Measurements from ENCODE around the gene PRRT4. TPM values are rescaled to one million over a fixed set of nuclear protein-coding genes. Genes with fewer than 3 reads are reported as not detected.

Gene PRRT4
- polyA plus RNA-seq, 1 donor: 32.9 TPM

DNA sequence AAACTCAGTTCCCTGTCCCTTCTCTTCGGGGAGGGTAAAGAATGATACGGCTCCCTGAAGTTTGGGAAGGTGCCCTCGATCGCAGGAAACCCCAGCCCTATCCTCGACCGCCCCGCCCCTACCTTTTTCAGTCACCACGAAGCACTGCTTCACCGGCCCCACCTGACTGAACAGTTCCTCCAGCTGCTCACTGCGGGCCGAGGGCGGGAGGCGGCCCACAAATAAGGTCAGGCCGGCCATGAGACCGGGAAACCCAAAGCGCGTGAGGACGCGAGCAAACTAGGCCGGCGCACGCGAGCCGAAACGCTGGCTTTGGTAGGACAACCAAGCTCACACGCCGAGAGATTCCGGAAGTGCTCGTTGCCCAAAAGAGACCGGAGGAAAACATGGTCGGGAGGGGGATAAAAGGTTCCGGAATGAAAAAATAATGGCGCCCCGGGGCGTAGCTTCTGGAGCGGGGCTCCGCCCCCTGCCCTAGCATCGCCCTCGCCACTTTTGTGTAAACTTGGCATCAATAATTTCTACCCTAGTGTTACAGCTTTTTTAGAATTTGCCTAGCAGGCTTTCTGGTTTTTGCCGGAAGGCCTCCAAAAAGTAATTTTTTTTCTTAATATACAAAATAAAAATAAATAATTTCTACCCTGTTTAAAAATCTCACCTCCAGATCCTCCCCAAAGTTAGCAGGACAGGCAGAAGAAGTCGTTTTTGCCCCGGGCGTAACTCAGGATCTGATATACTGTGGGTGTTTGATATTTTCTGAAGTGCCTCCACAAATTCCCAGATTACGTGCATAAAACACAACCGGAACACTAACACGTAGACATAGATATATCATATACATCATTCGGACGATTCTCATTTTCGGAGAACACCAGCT is 17.7 kb downstream of the PRRT4 start, which contains the start of gene RBM28:
Gene RBM28 (minus strand): TSS at position 355 of the 877 bp plus-strand sequence. CDS start 115 bp downstream, at position 240.
- peak; percentile 91 for DNase-seq

DNA sequence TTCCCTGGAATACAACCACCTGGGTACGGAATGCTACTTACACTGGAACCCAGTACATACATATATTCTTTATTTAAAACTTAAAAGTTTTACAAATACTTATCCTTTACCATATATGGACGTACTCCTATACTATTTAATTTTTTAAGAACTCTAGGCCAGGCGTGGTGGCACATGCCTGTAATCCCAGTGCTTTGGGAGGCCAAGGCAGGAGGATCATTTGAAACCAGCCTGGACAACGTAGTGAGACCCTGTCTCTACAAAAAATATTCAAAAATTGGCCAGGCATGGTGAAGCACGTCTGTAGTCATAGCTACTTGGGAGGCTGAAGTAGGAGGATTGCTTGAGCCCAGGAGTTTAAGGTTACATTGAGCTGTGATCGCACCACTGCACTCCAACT is 19.8 kb downstream of the PRRT4 start:
- DNase-seq: no peak

DNA sequence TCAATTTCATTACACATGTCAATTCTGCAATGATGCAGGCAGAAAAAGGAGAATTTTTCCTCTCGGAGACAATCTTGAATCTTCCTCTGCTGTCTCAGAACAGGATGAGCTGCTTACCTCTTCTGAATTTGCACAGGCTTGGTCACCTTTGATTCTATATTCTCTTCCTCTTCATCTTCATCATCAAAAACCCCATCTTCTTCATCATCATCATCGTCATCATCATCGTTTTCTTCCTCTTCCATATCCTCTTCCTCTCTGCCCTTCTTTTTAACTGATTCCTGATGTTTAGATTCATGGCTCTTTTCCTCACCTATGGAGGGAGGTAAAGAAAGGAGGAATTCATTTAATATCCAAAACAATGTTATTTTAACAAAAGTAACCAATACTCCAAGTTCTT is 25.8 kb downstream of the PRRT4 start:
- no peak for DNase-seq

DNA sequence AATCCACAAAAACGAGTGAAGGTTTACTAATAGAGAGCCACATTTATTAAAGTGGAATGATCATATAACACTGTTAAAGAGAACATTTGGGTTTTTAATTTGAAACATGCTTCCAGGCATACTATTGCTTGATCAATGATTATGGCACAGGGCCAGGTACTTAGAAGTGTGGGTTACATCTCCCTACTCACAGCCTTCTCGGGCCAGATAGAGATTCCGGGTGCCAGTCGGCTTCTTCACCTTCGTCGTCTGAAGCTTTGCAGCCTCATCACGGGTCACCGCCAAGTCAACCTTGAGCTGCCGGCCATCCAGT is 37.2 kb downstream of the PRRT4 start:
- no peak for DNase-seq

DNA sequence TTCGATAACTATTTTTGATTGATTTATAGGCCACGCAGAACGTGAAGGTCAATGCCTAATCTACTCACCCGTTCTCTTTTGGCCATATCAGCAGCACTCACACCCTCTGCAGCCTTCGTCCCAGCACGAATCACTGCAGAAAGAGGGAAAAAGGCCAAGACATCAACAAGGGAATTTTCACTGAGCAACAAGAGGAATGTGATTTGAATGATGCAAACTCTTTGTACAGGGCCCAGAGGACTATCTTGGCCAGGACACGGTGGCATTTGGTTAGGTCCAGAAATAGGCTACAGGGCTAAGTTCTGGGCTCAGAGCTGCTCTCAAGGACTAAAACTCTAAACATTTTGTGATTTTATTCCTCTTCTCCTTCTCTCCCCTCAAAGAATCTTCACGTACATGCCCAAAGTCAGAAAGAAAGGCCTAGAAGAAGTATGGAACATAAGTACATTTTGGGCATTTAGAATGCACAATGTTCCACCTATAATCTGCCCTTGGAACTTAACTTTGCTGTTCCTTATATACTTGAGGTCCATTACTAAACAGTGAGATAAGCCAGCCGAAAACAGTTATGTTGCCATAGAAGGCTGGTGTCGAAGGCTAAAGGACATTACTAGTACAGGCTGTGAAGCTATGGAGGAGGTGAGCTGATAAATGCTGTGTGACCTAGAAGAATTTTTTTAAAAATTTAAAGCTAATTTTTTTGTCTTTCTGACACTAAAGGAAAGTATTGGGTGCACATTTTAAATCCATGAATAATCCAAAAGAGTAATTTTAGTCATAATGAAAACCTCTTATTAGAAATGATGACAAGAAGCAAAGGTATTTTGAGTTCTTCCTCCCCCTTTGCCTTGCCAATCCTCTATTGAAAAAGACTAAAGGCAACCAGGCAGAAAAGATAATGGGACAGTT is 37.8 kb downstream of the PRRT4 start:
- no peak for DNase-seq

DNA sequence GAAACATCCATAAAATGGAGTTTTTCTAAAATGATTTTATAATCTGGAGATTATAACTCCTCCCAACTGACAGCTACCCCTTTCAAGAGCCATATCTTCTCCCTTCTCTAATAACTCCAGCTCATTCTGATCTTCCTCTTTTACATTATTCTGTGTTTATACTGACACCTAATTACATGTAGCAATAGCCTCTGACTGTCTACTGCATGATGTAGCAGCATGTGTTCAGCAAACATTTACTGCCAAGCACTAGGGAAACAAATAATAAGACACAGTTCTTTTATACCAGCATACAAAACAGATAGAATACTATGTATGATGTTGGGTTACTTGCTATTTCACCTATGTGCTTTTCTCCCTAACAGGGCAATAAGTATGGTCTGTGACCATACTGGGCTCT is 38.5 kb downstream of the PRRT4 start:
- no peak for DNase-seq

DNA sequence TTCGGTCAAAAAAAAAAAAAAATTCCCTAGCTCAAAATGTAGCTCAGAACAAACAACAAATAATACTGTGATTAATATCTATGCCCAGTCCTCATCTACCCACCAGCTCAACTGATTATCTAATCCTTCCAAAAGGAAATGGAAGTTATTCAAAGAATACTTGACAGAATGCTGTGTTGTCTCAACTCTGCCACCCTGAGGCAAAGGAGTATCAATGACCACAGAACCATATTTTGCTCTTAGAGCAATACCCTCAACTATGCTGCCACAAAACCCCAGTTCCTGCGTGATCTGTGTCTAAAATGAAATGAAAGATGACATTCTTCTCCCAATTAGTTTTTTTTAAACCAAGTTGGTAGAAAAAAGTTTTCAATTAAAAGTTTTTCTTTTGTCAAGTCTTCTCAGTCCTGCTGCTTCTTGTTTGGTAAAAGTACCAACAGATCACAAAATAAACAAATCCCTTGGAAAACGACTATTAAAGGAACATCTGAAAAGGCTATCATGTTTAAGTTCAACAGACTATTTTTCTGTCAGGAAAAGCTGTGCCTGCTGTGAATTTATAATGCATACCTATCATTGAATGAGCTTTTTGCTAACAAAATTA is 39.3 kb downstream of the PRRT4 start:
- no peak for DNase-seq

DNA sequence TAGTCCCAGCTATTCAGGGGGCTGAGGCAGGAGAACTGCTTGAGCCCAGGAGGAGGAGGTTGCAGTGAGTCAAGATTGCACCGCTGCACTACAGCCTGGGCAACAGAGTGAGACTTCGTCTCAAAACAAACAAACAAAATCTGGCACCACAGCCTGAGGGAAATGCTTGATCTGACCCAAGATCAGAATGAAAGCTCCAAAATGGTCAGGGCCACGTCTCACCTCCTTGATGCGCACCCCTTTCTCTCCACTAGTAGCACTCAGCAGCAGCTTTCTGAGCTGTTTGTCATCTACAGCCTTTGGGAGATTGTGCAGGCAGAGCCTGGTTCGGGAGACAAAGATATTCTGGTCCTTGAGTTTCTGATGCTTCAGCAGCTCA is 40.5 kb downstream of the PRRT4 start:
- DNase-seq: no peak

DNA sequence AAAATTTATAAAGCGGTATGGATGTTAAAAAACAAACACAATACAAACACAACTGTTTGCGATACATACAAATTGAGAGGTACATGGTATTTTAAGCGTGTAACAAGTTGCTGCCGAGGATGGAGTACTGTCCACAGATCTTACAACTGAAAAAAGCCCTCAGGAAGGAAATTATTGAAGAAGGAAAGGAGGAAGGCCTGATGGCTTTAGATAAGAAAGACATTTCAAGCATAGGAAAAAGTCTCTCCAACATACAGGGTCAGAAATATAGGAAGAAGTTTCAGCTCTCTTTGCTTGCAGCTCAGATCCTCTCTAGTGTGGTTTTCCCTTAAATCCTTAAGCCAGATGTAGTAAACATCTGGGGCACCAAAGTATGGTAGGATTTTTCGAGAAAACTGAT is 42.8 kb downstream of the PRRT4 start:
- DNase-seq: no peak

DNA sequence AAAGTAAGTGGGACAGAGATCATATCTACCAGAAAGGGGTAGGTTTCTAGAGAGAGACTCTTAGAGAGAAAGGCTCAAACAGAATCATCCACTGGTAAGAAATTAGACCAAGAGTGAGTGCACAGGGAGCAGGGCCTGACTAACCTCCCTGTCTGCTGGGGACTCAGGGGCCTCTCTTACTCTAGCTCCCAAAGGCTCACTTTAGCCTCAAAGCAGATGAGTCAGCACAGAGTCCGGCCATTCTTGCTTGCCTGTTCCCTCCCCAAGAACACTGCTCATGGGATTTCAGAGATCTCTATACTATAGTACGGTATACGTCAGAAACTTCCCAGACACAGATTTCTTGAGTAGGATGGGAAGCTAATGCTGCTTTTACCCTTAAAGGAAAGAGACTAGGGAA is 50.5 kb downstream of the PRRT4 start:
- no peak for DNase-seq

DNA sequence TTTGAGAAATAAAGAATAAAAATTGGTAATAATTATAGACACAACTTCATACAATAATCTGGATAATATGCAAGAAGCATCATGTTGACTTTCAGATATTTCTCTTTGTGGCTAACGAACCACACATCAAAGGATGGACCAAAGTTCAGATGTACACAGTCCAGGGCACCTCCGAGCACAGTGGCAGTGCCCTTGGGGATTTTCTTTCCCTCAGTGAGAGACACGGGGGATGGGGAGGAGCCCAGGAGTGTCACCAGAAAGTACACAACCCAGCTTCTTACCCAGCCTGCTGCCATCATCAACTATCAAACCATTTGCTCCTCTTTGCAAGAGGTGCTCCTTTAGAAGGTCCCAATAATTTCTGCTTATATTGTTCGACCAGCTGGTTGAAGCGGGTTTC is 51.0 kb downstream of the PRRT4 start:
- no peak for DNase-seq

DNA sequence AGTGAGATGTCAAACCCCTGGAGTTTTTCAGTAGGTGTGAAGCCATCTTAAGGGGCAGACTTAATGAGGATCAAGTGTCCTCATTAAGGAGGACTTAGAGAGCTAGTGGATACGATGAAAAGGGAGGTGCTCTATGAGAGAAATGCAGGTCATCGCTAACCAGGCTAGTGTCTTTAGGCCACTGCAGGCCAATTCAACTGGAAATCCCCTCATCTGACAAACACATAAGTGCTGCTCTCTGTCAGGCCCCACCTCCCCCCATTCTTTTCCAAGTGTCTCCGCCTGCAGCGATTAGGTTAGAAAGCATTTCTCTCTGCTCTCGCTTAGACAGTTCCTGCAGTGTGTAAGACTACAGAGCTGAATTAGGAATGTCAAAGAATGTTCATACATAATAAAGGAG is 51.5 kb downstream of the PRRT4 start:
- no peak for DNase-seq

DNA sequence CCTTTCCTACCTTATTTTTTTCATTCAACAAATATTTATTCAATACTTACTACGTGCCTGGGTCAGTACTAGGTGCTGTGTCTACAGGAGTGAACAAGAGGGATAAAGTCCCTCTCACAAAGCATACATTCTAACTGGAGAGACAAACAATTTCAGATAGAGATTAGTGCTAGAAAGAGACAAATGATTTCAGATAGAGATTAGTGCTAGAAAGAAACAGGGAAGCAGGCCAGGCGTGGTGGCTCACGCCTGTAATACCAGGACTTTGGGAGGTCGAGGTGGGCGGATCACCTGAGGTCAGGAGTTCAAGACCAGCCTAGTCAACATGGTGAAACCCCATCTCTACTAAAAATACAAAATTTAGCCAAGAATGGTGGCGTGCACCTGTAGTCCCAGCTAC is 52.4 kb downstream of the PRRT4 start:
- DNase-seq: no peak

DNA sequence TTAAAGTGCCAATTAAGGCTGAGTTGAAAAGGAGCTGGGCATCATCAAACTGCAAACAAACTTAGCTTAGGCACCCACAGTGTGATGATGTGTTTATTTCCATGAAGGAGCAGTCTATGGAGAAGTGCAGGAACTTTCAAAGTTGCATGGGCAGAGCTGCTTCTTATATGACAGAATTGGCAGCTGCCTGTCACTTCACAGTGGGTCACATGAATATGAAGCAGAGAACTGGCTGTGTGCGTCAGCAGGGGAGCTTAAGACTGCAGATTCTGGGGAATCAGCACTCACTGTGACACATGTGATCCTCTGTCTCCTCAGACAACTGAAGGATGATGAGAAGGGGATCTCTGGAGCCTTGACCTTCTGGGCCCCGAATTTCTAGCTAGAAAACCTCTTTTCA is 54.4 kb downstream of the PRRT4 start:
- DNase-seq: no peak

DNA sequence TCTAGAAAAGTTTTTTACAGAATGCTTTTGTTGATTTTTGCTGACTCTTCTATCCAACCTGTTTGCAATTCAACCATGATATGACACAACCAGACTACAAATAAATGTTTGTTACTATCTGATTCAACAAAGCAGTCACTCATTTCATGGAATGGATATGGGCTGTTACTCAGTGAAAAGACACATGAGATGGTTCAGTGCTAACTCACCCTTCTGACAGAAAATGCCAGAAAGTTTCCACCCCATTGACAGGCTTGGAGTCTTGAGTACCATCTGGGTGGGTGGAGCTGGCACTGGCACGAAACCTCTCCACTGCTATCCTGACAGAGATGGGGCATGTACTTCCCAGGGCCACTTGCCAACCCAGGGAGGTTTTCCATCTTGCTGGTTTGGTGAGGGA is 57.3 kb downstream of the PRRT4 start:
- no peak for DNase-seq

DNA sequence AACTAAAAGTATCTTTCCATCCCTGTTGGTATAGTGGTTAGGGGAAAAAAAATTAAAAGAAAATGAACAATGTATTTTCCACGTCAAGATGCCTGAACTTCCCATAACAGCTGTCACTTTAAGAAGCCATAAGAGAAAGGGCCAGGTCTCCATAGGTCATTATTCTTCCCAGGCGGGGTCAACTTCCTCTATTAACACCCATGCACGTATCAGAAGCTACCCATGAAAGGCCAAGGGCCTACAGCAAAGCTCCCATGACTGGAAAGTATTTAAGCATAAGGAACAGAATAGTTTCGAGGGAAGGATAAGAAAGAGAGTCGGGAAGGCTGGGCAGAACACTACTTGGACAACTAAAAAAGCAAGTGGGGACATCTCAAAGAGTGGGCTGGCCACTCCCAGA is 57.8 kb downstream of the PRRT4 start:
- DNase-seq: no peak

DNA sequence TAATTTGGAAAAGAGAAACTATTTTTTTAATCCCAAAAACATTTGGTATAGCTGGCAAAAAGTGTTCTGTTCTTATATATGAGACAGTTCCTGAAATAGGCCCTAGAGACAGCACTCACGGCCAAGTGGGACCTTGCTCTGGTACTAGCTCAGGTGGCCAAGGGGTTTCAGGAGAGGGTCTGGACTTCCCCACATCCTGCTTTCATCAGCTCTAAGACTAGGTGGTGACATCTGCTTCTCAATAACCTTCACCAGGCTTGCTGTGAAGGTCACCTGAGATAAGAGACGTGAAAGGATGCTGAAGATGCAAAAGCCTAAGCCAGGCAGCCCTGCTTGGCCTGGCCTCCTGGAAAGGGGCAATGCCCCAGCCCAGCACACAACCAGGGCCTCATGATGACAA is 58.4 kb downstream of the PRRT4 start:
- DNase-seq: no peak

DNA sequence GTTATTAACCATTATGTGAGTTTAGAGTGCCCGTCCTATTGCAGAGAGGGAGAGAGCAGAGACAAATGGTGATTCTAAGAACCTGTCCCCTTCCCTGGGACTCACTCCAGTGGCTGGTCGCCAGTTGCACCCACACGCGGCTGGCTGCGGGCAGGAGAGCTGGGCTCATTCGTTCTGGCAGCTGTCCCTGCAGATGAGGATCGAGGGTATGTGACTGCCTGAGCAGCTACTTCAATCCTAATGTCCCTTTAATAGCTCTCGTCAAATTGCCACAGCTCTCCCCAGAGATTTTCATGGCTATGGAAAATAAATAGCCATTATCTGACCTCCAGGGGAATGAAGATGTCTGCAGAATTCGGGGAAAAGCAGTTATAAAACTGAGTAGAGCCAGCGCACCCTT is 59.4 kb downstream of the PRRT4 start:
- DNase-seq: no peak

Other genes starting within 250 kb of the PRRT4 start
- gene LEP, start 120.4 kb downstream of the PRRT4 start, polyA plus RNA-seq (ENCODE audit: insufficient read length): 0.05 TPM
- gene RBM28, start 17.8 kb downstream of the PRRT4 start, polyA plus RNA-seq (ENCODE audit: insufficient read length): 43.3 TPM
- gene IMPDH1, start 48.3 kb upstream of the PRRT4 start, polyA plus RNA-seq (ENCODE audit: insufficient read length): 23.2 TPM
- 12.9 TPM for gene HILPDA, start 94.2 kb upstream of the PRRT4 start, polyA plus RNA-seq (ENCODE audit: insufficient read length)
- 22.6 TPM for gene METTL2B, start 115.1 kb upstream of the PRRT4 start, polyA plus RNA-seq (ENCODE audit: insufficient read length)